HEK293 (cell line): ENCODE measurements around the gene LYPD6B.
A peak's percentile ranks its signal among the peaks of the same experiment; 100 is the strongest.

Experiments used
- CTCF ChIA-PET: fragments of 350-600 bp; formaldehyde crosslinking; extraction: SDS; loops from one replicate; lab custom pipeline; 2021; ENCODE audit warnings: antibody characterized with exemption; lab: Yijun Ruan, JAX
- POLR2A ChIA-PET: fragments of 300-600 bp; formaldehyde crosslinking; extraction: SDS; loops from one replicate; lab custom pipeline; 2020; ENCODE audit warnings: antibody characterized with exemption, inconsistent platforms; lab: Yijun Ruan, JAX
- H3K27ac ChIP-seq: fragments of 200-500 bp; sonication (Bioruptor generic); 2 replicates; pipeline ENCODE4 v1.5.1; 2014; ENCODE audit warnings: low read depth, low read length, control low read depth, inconsistent platforms; ENCODE audit errors: extremely low read depth
- H3K36me3 ChIP-seq, 2 experiments: fragments of 200-500 bp in 1 of 2; sonication (Bioruptor generic) in 1 of 2; 1 replicate in 1 of 2; 2 replicates in 1 of 2; pipeline ENCODE4 v1.5.1; 2014 to 2017; ENCODE audit warnings: inconsistent platforms in 2 of 2, low read length in 2 of 2; ENCODE audit not compliant: control insufficient read depth in 2 of 2, insufficient read depth in 1 of 2
- H3K4me1 ChIP-seq: fragments of 200-500 bp; sonication (Bioruptor generic); 2 replicates; pipeline ENCODE4 v1.5.1; 2014; ENCODE audit warnings: mild to moderate bottlenecking, low read length, inconsistent platforms; ENCODE audit not compliant: control insufficient read depth, insufficient read depth
- H3K4me3 ChIP-seq: 2 replicates; pipeline ENCODE4 v1.5.1; 2011; ENCODE audit warnings: low read depth, mild to moderate bottlenecking, control low read depth, low read length, moderate library complexity
- H3K9me3 ChIP-seq: fragments of 200-500 bp; sonication (Bioruptor generic); 2 replicates; pipeline ENCODE4 v1.5.1; 2014; ENCODE audit warnings: low read depth, low read length, inconsistent platforms; ENCODE audit not compliant: control insufficient read depth, insufficient read depth
- FEZF1 ChIP-seq: fragments of 450-650 bp; formaldehyde crosslinking; IDR thresholded peaks from 2 replicates; pipeline ENCODE4 v1.5.1; 2016; ENCODE audit warnings: missing biosample characterization, missing genetic modification characterization
- MEIS1 ChIP-seq: sonication (generic); formaldehyde crosslinking; IDR thresholded peaks from 2 replicates; pipeline ENCODE4 v1.8.1; 2022; ENCODE audit warnings: missing genetic modification reagents, mild to moderate bottlenecking, borderline replicate concordance
- RBAK ChIP-seq: fragments of 450-650 bp; formaldehyde crosslinking; IDR thresholded peaks from 2 replicates; pipeline ENCODE4 v1.5.1; 2016; ENCODE audit warnings: missing biosample characterization, missing genetic modification characterization
- SALL2 ChIP-seq: fragments of 450-650 bp; formaldehyde crosslinking; IDR thresholded peaks from 2 replicates; pipeline ENCODE4 v1.5.0; 2017; ENCODE audit warnings: missing biosample characterization, mild to moderate bottlenecking, missing genetic modification characterization, borderline replicate concordance
- SCRT1 ChIP-seq: fragments of 450-650 bp; formaldehyde crosslinking; IDR thresholded peaks from 2 replicates; pipeline ENCODE4 v1.5.1; 2016; ENCODE audit warnings: missing biosample characterization, missing genetic modification characterization, borderline replicate concordance
- SCRT2 ChIP-seq: fragments of 450-650 bp; formaldehyde crosslinking; IDR thresholded peaks from 2 replicates; pipeline ENCODE4 v1.5.1; 2016; ENCODE audit warnings: missing biosample characterization, missing genetic modification characterization
- ZNF211 ChIP-seq: fragments of 450-650 bp; formaldehyde crosslinking; IDR thresholded peaks from 2 replicates; pipeline ENCODE4 v1.5.1; 2016; ENCODE audit warnings: low read depth, missing biosample characterization, missing genetic modification characterization
- ZNF23 ChIP-seq: fragments of 450-650 bp; formaldehyde crosslinking; IDR thresholded peaks from 2 replicates; pipeline ENCODE4 v1.5.1; 2016; ENCODE audit warnings: missing biosample characterization, missing genetic modification characterization, borderline replicate concordance
- ZNF585B ChIP-seq: fragments of 450-650 bp; formaldehyde crosslinking; IDR thresholded peaks from 2 replicates; pipeline ENCODE4 v1.5.1; 2016; ENCODE audit warnings: missing biosample characterization, missing genetic modification characterization
- ZNF600 ChIP-seq: fragments of 450-650 bp; formaldehyde crosslinking; IDR thresholded peaks from 2 replicates; pipeline ENCODE4 v1.5.1; 2016; ENCODE audit warnings: missing biosample characterization, missing genetic modification characterization
- ZNF624 ChIP-seq: fragments of 450-650 bp; formaldehyde crosslinking; IDR thresholded peaks from 2 replicates; pipeline ENCODE4 v1.5.1; 2017; ENCODE audit warnings: missing biosample characterization, missing genetic modification characterization
- ZNF76 ChIP-seq: fragments of 450-650 bp; formaldehyde crosslinking; IDR thresholded peaks from 2 replicates; pipeline ENCODE4; 2016; ENCODE audit warnings: low read depth, missing biosample characterization, missing genetic modification characterization, borderline replicate concordance
- ZNF837 ChIP-seq: fragments of 450-650 bp; formaldehyde crosslinking; IDR thresholded peaks from 2 replicates; pipeline ENCODE4 v1.5.1; 2016; ENCODE audit warnings: missing biosample characterization, missing genetic modification characterization
- TF ChIP-seq, protein P1 (sequence below): fragments of 450-650 bp; formaldehyde crosslinking; IDR thresholded peaks from 2 replicates; pipeline ENCODE4 v1.5.1; 2016; ENCODE audit warnings: missing biosample characterization, missing genetic modification characterization
- TF ChIP-seq, protein P2 (sequence below): fragments of 450-650 bp; formaldehyde crosslinking; IDR thresholded peaks from 2 replicates; pipeline ENCODE4 v1.5.1; 2016; ENCODE audit warnings: missing biosample characterization, missing genetic modification characterization, low read depth
- TF ChIP-seq, protein P3 (sequence below): fragments of 450-650 bp; formaldehyde crosslinking; IDR thresholded peaks from 2 replicates; pipeline ENCODE4 v1.5.1; 2016; ENCODE audit warnings: missing biosample characterization, missing genetic modification characterization, low read depth
- TF ChIP-seq, protein P4 (sequence below): fragments of 450-650 bp; formaldehyde crosslinking; IDR thresholded peaks from 2 replicates; pipeline ENCODE4 v1.5.1; 2016; ENCODE audit warnings: missing biosample characterization, missing genetic modification characterization
- TF ChIP-seq, protein P5 (sequence below): fragments of 450-650 bp; formaldehyde crosslinking; IDR thresholded peaks from 2 replicates; pipeline ENCODE4 v1.5.1; 2017; ENCODE audit warnings: missing biosample characterization, missing genetic modification characterization

LYPD6B gene

DNA sequence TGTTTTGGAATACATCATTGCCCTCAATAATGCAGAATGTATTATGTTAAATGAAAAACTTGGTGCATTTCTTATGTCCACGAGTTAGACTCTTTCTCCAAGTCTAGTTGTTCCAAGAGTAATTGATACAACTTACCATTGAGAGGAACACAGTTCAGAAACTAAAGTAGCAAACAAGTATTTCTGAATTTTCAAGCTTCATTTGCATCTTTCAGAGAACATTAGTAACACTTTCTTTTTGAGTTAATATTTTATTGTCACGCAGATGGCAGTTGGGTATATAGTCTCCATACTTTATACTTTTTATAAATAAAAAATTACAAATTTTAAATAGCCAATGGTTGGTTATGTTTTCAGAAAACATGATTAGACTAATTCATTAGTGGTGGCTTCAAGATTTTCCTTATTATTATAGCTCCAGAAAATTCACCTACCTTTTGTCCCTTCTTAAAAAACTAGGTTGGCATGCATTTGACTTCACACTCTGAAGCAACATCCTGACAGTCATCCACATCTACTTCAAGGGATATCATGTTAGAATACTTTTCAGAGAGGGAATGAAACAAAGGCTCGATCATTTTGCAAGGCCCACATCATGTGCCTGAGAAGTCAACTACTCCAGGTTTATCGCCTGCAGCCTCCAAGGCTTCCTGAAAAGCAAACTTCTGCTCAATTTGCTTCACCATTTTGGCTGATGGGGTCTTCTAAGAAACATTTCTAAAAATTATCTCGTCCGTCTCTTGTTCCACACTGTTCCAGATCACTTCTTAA, 29.9 kb downstream of the LYPD6B start:
- POLR2A ChIA-PET: no interaction called here
- H3K9me3 ChIP-seq: no peaks in the 10 kb centered on the region
- CTCF ChIA-PET: interaction anchor here (0.6 kb wide), 1 partner anchor 769 kb away, joined by 4 read pairs; no protein-coding TSS in a partner anchor
- TF ChIP-seq, protein P1, sequence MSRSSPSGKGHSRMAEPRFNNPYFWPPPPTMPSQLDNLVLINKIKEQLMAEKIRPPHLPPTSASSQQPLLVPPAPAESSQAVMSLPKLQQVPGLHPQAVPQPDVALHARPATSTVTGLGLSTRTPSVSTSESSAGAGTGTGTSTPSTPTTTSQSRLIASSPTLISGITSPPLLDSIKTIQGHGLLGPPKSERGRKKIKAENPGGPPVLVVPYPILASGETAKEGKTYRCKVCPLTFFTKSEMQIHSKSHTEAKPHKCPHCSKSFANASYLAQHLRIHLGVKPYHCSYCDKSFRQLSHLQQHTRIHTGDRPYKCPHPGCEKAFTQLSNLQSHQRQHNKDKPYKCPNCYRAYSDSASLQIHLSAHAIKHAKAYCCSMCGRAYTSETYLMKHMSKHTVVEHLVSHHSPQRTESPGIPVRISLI (tag by site-specific recombination): no peak
- TF ChIP-seq, protein P2, sequence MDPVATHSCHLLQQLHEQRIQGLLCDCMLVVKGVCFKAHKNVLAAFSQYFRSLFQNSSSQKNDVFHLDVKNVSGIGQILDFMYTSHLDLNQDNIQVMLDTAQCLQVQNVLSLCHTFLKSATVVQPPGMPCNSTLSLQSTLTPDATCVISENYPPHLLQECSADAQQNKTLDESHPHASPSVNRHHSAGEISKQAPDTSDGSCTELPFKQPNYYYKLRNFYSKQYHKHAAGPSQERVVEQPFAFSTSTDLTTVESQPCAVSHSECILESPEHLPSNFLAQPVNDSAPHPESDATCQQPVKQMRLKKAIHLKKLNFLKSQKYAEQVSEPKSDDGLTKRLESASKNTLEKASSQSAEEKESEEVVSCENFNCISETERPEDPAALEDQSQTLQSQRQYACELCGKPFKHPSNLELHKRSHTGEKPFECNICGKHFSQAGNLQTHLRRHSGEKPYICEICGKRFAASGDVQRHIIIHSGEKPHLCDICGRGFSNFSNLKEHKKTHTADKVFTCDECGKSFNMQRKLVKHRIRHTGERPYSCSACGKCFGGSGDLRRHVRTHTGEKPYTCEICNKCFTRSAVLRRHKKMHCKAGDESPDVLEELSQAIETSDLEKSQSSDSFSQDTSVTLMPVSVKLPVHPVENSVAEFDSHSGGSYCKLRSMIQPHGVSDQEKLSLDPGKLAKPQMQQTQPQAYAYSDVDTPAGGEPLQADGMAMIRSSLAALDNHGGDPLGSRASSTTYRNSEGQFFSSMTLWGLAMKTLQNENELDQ (tag by site-specific recombination): no peak
- no peak for TF ChIP-seq ZNF837 (tag by site-specific recombination)
- TF ChIP-seq RBAK (tag by site-specific recombination): no peak
- TF ChIP-seq ZNF624 (tag by site-specific recombination): no peak
- TF ChIP-seq, protein P3, sequence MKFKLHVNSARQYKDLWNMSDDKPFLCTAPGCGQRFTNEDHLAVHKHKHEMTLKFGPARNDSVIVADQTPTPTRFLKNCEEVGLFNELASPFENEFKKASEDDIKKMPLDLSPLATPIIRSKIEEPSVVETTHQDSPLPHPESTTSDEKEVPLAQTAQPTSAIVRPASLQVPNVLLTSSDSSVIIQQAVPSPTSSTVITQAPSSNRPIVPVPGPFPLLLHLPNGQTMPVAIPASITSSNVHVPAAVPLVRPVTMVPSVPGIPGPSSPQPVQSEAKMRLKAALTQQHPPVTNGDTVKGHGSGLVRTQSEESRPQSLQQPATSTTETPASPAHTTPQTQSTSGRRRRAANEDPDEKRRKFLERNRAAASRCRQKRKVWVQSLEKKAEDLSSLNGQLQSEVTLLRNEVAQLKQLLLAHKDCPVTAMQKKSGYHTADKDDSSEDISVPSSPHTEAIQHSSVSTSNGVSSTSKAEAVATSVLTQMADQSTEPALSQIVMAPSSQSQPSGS (tag by site-specific recombination): no peak
- peaks cover 34% of the 10 kb centered on the region for H3K4me1 ChIP-seq
- H3K36me3 ChIP-seq: no peaks in the 10 kb centered on the region
- no peak overlapping the region for H3K4me3 ChIP-seq
- no peak overlapping the region for H3K27ac ChIP-seq

DNA sequence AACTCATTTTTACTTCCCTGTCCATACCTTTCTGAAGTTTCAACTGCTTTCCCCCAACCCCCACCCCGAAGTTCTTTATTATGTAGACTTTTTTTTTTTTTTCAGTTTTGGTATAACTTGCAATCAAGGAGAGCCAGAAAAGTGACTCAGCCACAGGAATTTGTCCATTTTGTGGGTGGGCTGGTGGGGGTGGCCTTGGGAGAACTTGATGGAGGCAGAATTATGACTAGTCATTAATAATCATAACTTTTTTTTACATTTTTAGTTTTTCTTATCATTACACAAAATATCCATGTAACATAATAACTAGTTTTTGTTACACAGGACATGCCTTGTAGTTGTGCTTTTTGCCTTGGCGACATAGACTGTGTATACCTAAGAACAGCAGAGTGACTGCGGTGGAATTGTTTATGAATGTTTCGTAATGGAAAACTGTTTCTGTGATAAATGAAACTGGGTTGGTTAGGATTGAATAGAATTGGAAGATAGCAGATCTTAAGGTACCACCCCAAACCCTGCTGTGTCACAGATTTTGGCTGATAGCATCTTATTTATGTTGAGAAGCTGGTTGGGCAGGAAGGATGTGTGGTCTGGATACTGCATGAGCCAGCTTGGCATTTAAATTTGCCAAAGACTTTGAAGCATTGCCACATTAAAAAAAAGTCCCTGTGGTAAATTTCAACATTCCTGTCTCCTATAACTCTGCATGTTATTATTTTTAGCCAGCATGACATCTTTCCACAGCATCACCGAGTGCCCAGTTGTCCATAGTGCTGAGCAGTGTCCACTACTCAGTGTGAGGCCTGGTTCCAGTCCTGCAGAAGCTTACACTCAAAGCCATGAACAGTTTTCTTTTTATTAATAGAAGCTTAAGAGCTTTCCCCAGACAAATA, 30.7 kb downstream of the LYPD6B start:
- ChIA-PET POLR2A (interaction anchor here (1.0 kb wide), 1 partner anchor 28 kb away, joined by 4 read pairs; no protein-coding TSS in a partner anchor), CTCF (interaction anchor here (0.6 kb wide), 1 partner anchor 10 kb away, joined by 3 read pairs; no protein-coding TSS in a partner anchor)
- no peak overlapping the region for H3K4me3 ChIP-seq
- H3K27ac ChIP-seq: no peak overlapping the region
- peaks cover 26% of the 10 kb centered on the region for H3K4me1 ChIP-seq
- no peaks in the 10 kb centered on the region for H3K36me3 ChIP-seq
- TF ChIP-seq ZNF600 (tag by site-specific recombination) (0 out of 2 replicates have a peak, but pooled peaks have one; percentile 15), ZNF23 (tag by site-specific recombination) (no peak)
- TF ChIP-seq, protein P4, sequence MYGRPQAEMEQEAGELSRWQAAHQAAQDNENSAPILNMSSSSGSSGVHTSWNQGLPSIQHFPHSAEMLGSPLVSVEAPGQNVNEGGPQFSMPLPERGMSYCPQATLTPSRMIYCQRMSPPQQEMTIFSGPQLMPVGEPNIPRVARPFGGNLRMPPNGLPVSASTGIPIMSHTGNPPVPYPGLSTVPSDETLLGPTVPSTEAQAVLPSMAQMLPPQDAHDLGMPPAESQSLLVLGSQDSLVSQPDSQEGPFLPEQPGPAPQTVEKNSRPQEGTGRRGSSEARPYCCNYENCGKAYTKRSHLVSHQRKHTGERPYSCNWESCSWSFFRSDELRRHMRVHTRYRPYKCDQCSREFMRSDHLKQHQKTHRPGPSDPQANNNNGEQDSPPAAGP: no peak
- no peaks in the 10 kb centered on the region for H3K9me3 ChIP-seq

DNA sequence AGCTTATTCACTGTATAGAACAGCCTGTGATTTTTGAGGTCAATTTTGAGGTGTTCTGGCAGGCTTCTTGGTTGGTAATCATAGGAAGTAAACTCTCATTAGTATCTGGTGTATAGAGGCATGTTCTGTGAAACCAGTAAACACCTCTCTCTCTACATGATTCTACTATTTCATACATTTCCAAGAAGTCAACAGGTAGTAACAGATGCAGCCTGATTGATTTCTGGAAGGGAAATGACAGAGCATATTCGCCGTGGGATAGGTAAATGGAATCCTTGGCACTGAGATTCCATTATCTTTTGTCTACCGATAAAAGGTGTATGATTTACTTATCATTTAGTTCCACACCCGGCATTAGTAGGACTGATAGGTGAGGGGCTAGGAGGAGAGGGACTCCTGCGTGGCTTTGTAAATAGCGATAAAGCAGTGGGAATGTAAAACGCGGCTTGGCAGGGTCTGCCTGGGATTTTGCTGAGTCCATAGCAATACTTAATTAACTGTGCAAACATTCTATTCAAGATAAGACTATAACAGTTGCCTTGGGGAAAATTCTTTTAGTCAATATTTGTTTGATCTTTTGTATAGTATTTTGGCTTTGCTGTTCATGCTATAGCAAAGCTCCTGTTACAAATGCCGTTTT, 32.3 kb downstream of the LYPD6B start:
- ChIA-PET CTCF (no interaction called here), POLR2A (no interaction called here)
- H3K4me1 ChIP-seq: peaks cover 21% of the 10 kb centered on the region
- H3K27ac ChIP-seq: no peak overlapping the region
- TF ChIP-seq FEZF1 (tag by site-specific recombination): peak; percentile 41; the same call in 1 of the 2 replicates
- TF ChIP-seq SCRT2 (tag by site-specific recombination): peak; percentile 88
- TF ChIP-seq ZNF585B (tag by site-specific recombination): no peak
- TF ChIP-seq SCRT1 (tag by site-specific recombination): peak; percentile 35; the same call in 1 of the 2 replicates
- no peak for TF ChIP-seq ZNF211 (tag by site-specific recombination)
- no peak for TF ChIP-seq ZNF76 (tag by site-specific recombination)
- TF ChIP-seq, protein P5, sequence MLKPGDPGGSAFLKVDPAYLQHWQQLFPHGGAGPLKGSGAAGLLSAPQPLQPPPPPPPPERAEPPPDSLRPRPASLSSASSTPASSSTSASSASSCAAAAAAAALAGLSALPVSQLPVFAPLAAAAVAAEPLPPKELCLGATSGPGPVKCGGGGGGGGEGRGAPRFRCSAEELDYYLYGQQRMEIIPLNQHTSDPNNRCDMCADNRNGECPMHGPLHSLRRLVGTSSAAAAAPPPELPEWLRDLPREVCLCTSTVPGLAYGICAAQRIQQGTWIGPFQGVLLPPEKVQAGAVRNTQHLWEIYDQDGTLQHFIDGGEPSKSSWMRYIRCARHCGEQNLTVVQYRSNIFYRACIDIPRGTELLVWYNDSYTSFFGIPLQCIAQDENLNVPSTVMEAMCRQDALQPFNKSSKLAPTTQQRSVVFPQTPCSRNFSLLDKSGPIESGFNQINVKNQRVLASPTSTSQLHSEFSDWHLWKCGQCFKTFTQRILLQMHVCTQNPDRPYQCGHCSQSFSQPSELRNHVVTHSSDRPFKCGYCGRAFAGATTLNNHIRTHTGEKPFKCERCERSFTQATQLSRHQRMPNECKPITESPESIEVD (tag by site-specific recombination): peak; percentile 50; the same call in 1 of the 2 replicates
- no peak for TF ChIP-seq MEIS1
- no peak for TF ChIP-seq SALL2 (tag by site-specific recombination)
- H3K36me3 ChIP-seq: no peaks in the 10 kb centered on the region
- no peak overlapping the region for H3K4me3 ChIP-seq
- no peaks in the 10 kb centered on the region for H3K9me3 ChIP-seq
